Fibroblast of pulmonary artery (primary cell): Measurements from ENCODE around the gene PELI2.

Source experiments
- DNase-seq: peaks from one replicate; pipeline ENCODE4 v3.0.0-alpha.2; 2010; ENCODE audit warnings: low read depth
- H3K4me3 ChIP-seq: replicated peaks from 2 replicates; pipeline ENCODE4 v1.5.1; 2011; ENCODE audit warnings: low read depth, mild to moderate bottlenecking, control low read depth, low read length, moderate library complexity
- CTCF ChIP-seq: IDR thresholded peaks from 2 replicates; pipeline ENCODE4 v1.5.1; 2011; ENCODE audit warnings: mild to moderate bottlenecking, control low read depth, low read length, inconsistent platforms; ENCODE audit errors: missing control alignments

Gene PELI2

GRCh38 chr14:56176530-56176929, 58.3 kb downstream of the PELI2 start:
- no peak for DNase-seq
- no peak for TF ChIP-seq CTCF
- H3K4me3 ChIP-seq, result no peak overlapping the region

- DNase-seq, result no peak
- no peak for TF ChIP-seq CTCF
- no peak overlapping the region for H3K4me3 ChIP-seq
Observed at GRCh38 chr14:56177036-56177435, 58.8 kb downstream of the PELI2 start.

GRCh38 chr14:56180754-56181542, 62.7 kb downstream of the PELI2 start:
- H3K4me3 ChIP-seq, result no peak overlapping the region
- no peak for DNase-seq
- TF ChIP-seq CTCF, result no peak

- DNase-seq, result no peak
- no peak for TF ChIP-seq CTCF
Observed at GRCh38 chr14:56181681-56182085, 63.5 kb downstream of the PELI2 start.

GRCh38 chr14:56182410-56182809, 64.2 kb downstream of the PELI2 start:
- DNase-seq, result no peak
- TF ChIP-seq CTCF, result no peak
- H3K4me3 ChIP-seq, result no peak overlapping the region

More at GRCh38 chr14:56181681-56182085, 63.5 kb downstream of the PELI2 start:
- no peak overlapping the region for H3K4me3 ChIP-seq

- no peak overlapping the region for H3K4me3 ChIP-seq
- DNase-seq, result no peak
- TF ChIP-seq CTCF, result no peak
Observed at GRCh38 chr14:56183631-56184157, 65.5 kb downstream of the PELI2 start.

- H3K4me3 ChIP-seq, result no peak overlapping the region
- no peak for TF ChIP-seq CTCF
- DNase-seq, result no peak
Observed at GRCh38 chr14:56185992-56186391, 67.8 kb downstream of the PELI2 start.
